Spleen (tissue), 11 donors: ENCODE data around the gene BMPR1A. TPM values are rescaled to one million over a fixed set of nuclear protein-coding genes. Genes with fewer than 3 reads are reported as not detected.

ENCODE experiments used
- DNase-seq: peaks from one replicate; pipeline ENCODE4 v3.0.0-alpha.2; 2020
- H3K27ac ChIP-seq, 8 donors: fragments of 200-600 bp; sonication (generic) in 7 of 8; 1 replicate in 4 of 8; 2 replicates in 4 of 8; pipeline versions ENCODE4 v1.5.0 to v1.8.0; 2016 to 2021; ENCODE audit warnings: inconsistent platforms in 4 of 8, mild to moderate bottlenecking in 4 of 8, moderate library complexity in 1 of 8
- H3K27me3 ChIP-seq, 7 donors: fragments of 200-600 bp; sonication (generic) in 6 of 7; replicated peaks in 1 of 7; 1 replicate in 4 of 7; 2 replicates in 3 of 7; pipeline versions ENCODE4 v1.5.0 to v1.8.0; 2016 to 2021; ENCODE audit warnings: inconsistent platforms in 3 of 7, mild to moderate bottlenecking in 1 of 7
- H3K36me3 ChIP-seq, 6 donors: fragments of 200-600 bp; sonication (generic) in 5 of 6; 1 replicate in 4 of 6; 2 replicates in 2 of 6; pipeline versions ENCODE4 v1.5.0 to v1.8.0; 2016 to 2021; ENCODE audit warnings: inconsistent platforms in 2 of 6
- H3K4me1 ChIP-seq, 6 donors: fragments of 200-600 bp; sonication (generic) in 5 of 6; 1 replicate in 3 of 6; 2 replicates in 3 of 6; pipeline versions ENCODE4 v1.5.0 to v1.8.0; 2016 to 2021; ENCODE audit warnings: inconsistent platforms in 3 of 6
- H3K4me3 ChIP-seq, 8 donors: fragments of 200-600 bp; sonication (generic) in 7 of 8; 1 replicate in 4 of 8; 2 replicates in 4 of 8; pipeline versions ENCODE4 v1.5.0 to v1.8.0; 2016 to 2021; ENCODE audit warnings: inconsistent platforms in 4 of 8, mild to moderate bottlenecking in 4 of 8, moderate library complexity in 2 of 8
- H3K9me3 ChIP-seq, 8 donors: fragments of 200-600 bp; sonication (generic) in 7 of 8; 1 replicate in 4 of 8; 2 replicates in 4 of 8; pipeline versions ENCODE4 v1.5.0 to v1.8.0; 2016 to 2021; ENCODE audit warnings: inconsistent platforms in 4 of 8
- CTCF ChIP-seq, 11 experiments: fragments of 200-600 bp in 7 of 11; fragments of 450-650 bp in 4 of 11; sonication (generic) in 4 of 11; IDR thresholded peaks in 8 of 11; conservative IDR thresholded peaks in 3 of 11; 1 replicate in 7 of 11; 2 replicates in 4 of 11; pipeline versions ENCODE4 v1.4.0 to v1.8.0; 2016 to 2021; ENCODE audit warnings: antibody characterized with exemption in 11 of 11, inconsistent platforms in 4 of 11, mild to moderate bottlenecking in 1 of 11
- POLR2A ChIP-seq, 3 donors: fragments of 450-650 bp; IDR thresholded peaks; one replicate each; pipeline ENCODE4 v1.5.1; 2017; ENCODE audit warnings: antibody characterized with exemption in 3 of 3, mild to moderate bottlenecking in 1 of 3
- POLR2AphosphoS5 ChIP-seq, 3 donors: sonication (generic); formaldehyde crosslinking; IDR thresholded peaks; one replicate each; pipeline ENCODE4 v1.5.1; 2017; ENCODE audit warnings: antibody characterized with exemption in 3 of 3
- WGBS, 5 donors: extraction: QIAGEN DNeasy Blood & Tissue Kit in 3 of 5; methylation state at CpG; one replicate each; pipeline versions ENCODE4 v1.1.5 to v1.1.7; 2013 to 2018; 5-methylcytosine and 5-hydroxymethylcytosine counted together
- intact Hi-C: fragments of 100-400 bp; cut with DNase I; formaldehyde crosslinking; loops from one replicate; pipeline ENCODE4 v1.15.0; 2023; ENCODE audit warnings: low total_unique reads
- polyA plus RNA-seq, 3 donors: library from polyadenylated mRNA; stranded (reverse); fragments of 200-250 nt; gene quantifications; one replicate each; pipeline ENCODE4 v1.2.1, GENCODE V29; 2013
- total RNA-seq, 7 donors: library from RNA; depleted of rRNA in 3 of 7; stranded (reverse); fragments of >200 nt in 3 of 7; fragmentation: NEBNext Ultra II Directional in 4 of 7; extraction: Animal tissue kit (Norgen Biotek cat#: 25700) in 4 of 7; gene quantifications; one replicate each; pipeline versions ENCODE4 v1.1.0 to v1.2.1, GENCODE V29; 2016 to 2021
- donor health status: healthy with polysubstance abuse.
- donor health status: DM: no; HTN: no; CAD: no; lungs with moderate emphysema.
- donor health status: DM: no; HTN: no; CAD: no.
- donor health status: Bipolar disorder and iron deficiency.
- donor health status: healthy.
- donor health status: DM: no; HTN: no; CAD: no.
- donor health status: DM: yes; HTN: yes; CAD: no.

Gene BMPR1A
- total and polyA plus RNA-seq, 10 donors, result 1.3 to 17.9 (median 10.2) TPM

GRCh38 chr10:86785968-86786367, 29.5 kb downstream of the BMPR1A start:
- intact Hi-C loops, result no loop called here
- no peak overlapping the region for H3K27ac ChIP-seq
- peaks cover 0 to 3% (median 0%) of the 10 kb centered on the region in 6 donors for H3K4me1 ChIP-seq

GRCh38 chr10:86786368-86786767, 29.9 kb downstream of the BMPR1A start:
- Histone ChIP-seq H3K27me3 (peaks cover 0 to 24% (median 0%) of the 10 kb centered on the region in 7 donors), H3K4me1 (peaks cover 0 to 3% (median 0%) of the 10 kb centered on the region in 6 donors), H3K36me3 (no peaks in the 10 kb centered on the region), H3K4me3 (no peak overlapping the region), H3K27ac (no peak overlapping the region), H3K9me3 (peaks cover 0 to 21% (median 9%) of the 10 kb centered on the region in 8 donors)
- intact Hi-C loops, result no loop called here
- TF ChIP-seq POLR2AphosphoS5 (IDR thresholded peaks at IDR 0.05) (no peak), CTCF (IDR thresholded peaks at IDR 0.05 in 8 of 11, conservative IDR thresholded peaks at IDR 0.05 in 3 of 11) (no peak), POLR2A (IDR thresholded peaks at IDR 0.05) (no peak)
- no peak for DNase-seq
- 45 to 57% (median 50%) methylated on average over 4 of the region's 4 CpGs for WGBS, 5 donors

More at GRCh38 chr10:86785968-86786367, 29.5 kb downstream of the BMPR1A start:
- 67 to 77% (median 73%) methylated on average over 5 of the region's 5 CpGs for WGBS, 5 donors
- TF ChIP-seq CTCF (IDR thresholded peaks at IDR 0.05 in 8 of 11, conservative IDR thresholded peaks at IDR 0.05 in 3 of 11) (no peak), POLR2AphosphoS5 (IDR thresholded peaks at IDR 0.05) (no peak), POLR2A (IDR thresholded peaks at IDR 0.05) (no peak)
- Histone ChIP-seq H3K27me3 (peaks cover 0 to 24% (median 0%) of the 10 kb centered on the region in 7 donors), H3K36me3 (no peaks in the 10 kb centered on the region), H3K9me3 (peaks cover 0 to 21% (median 9%) of the 10 kb centered on the region in 8 donors), H3K4me3 (no peak overlapping the region)
- DNase-seq, result no peak

GRCh38 chr10:86790394-86790793, 34.0 kb downstream of the BMPR1A start:
- Histone ChIP-seq H3K9me3 (peaks cover 0 to 11% (median 7%) of the 10 kb centered on the region in 8 donors), H3K4me3 (no peak overlapping the region), H3K4me1 (peaks cover 0 to 3% (median 0%) of the 10 kb centered on the region in 6 donors), H3K27ac (no peak overlapping the region), H3K36me3 (no peaks in the 10 kb centered on the region), H3K27me3 (peaks cover 0 to 17% (median 0%) of the 10 kb centered on the region in 7 donors)
- intact Hi-C loops, result no loop called here
- no peak for TF ChIP-seq CTCF (IDR thresholded peaks at IDR 0.05 in 8 of 11, conservative IDR thresholded peaks at IDR 0.05 in 3 of 11)
- TF ChIP-seq POLR2A (IDR thresholded peaks at IDR 0.05), result no peak
- no peak for TF ChIP-seq POLR2AphosphoS5 (IDR thresholded peaks at IDR 0.05)
- no peak for DNase-seq
- WGBS, 5 donors, result 93 to 96% (median 95%) methylated on average over 3 of the region's 3 CpGs

- peaks cover 0 to 22% (median 0%) of the 10 kb centered on the region in 7 donors for H3K27me3 ChIP-seq
- H3K9me3 ChIP-seq, result peaks cover 0 to 6% (median 3%) of the 10 kb centered on the region in 8 donors
- H3K36me3 ChIP-seq, result no peaks in the 10 kb centered on the region
- no peaks in the 10 kb centered on the region for H3K4me1 ChIP-seq
- intact Hi-C loops, result no loop called here
- TF ChIP-seq POLR2A (IDR thresholded peaks at IDR 0.05) (no peak), POLR2AphosphoS5 (IDR thresholded peaks at IDR 0.05) (no peak), CTCF (IDR thresholded peaks at IDR 0.05 in 8 of 11, conservative IDR thresholded peaks at IDR 0.05 in 3 of 11) (no peak)
- H3K4me3 ChIP-seq, result no peak overlapping the region
- no peak overlapping the region for H3K27ac ChIP-seq
- no peak for DNase-seq
- 87 to 100% (median 91%) methylated on average over 1 of the region's 1 CpG for WGBS, 5 donors
Observed at GRCh38 chr10:86792461-86793167, 36.2 kb downstream of the BMPR1A start.
